Endodermal cell (in vitro differentiated cells): Measurements from ENCODE around the gene AKAP6. TPM values are rescaled to one million over a fixed set of nuclear protein-coding genes. Genes with fewer than 3 reads are reported as not detected.

ENCODE experiments used
- DNase-seq: peaks from one replicate; pipeline ENCODE4 v3.0.0-alpha.2; 2017
- H3K27ac ChIP-seq: 2 replicates; pipeline ENCODE4 v1.5.1; 2013; ENCODE audit warnings: mild to moderate bottlenecking, low read depth, low read length, moderate library complexity
- H3K27me3 ChIP-seq: 2 replicates; pipeline ENCODE4 v1.6.1; 2013; ENCODE audit warnings: mild to moderate bottlenecking, low read length, moderate library complexity; ENCODE audit not compliant: insufficient read depth, control insufficient read depth, poor library complexity, severe bottlenecking
- H3K36me3 ChIP-seq: 2 replicates; pipeline ENCODE4 v1.7.0; 2013; ENCODE audit warnings: mild to moderate bottlenecking, low read length, moderate library complexity; ENCODE audit not compliant: control insufficient read depth, insufficient read depth
- H3K4me1 ChIP-seq: one replicate; pipeline ENCODE4 v1.7.0; 2013; ENCODE audit warnings: low read length; ENCODE audit not compliant: control insufficient read depth, insufficient read depth
- H3K4me3 ChIP-seq: 2 replicates; pipeline ENCODE4 v1.5.1; 2013; ENCODE audit warnings: mild to moderate bottlenecking, low read length, moderate library complexity
- H3K9ac ChIP-seq: 2 replicates; pipeline ENCODE4 v1.6.1; 2013; ENCODE audit warnings: mild to moderate bottlenecking, low read length, moderate library complexity; ENCODE audit not compliant: poor library complexity, severe bottlenecking; ENCODE audit errors: extremely low read depth
- H3K9me3 ChIP-seq: 2 replicates; pipeline ENCODE4 v1.6.1; 2013; ENCODE audit warnings: mild to moderate bottlenecking, low read length, moderate library complexity; ENCODE audit not compliant: control insufficient read depth
- H3K27ac Mint-ChIP-seq: 2 replicates; pipeline ENCODE4 v1.8.0; 2020; ENCODE audit warnings: mixed read lengths
- H3K27me3 Mint-ChIP-seq: 2 replicates; pipeline ENCODE4 v1.8.0; 2021; ENCODE audit warnings: mild to moderate bottlenecking, mixed read lengths; ENCODE audit not compliant: insufficient read depth
- H3K36me3 Mint-ChIP-seq: 2 replicates; pipeline ENCODE4 v1.8.0; 2020; ENCODE audit warnings: low read depth, mixed read lengths
- H3K4me1 Mint-ChIP-seq: 2 replicates; pipeline ENCODE4 v1.8.0; 2020; ENCODE audit warnings: mixed read lengths
- H3K4me3 Mint-ChIP-seq: 2 replicates; pipeline ENCODE4 v1.8.0; 2020; ENCODE audit warnings: mild to moderate bottlenecking, moderate library complexity, mixed read lengths
- H3K9me3 Mint-ChIP-seq: 2 replicates; pipeline ENCODE4 v1.8.0; 2020; ENCODE audit warnings: mild to moderate bottlenecking, mixed read lengths
- CTCF ChIP-seq: fragments of 200-600 bp; sonication (generic); conservative IDR thresholded peaks from 2 replicates; pipeline ENCODE4 v1.5.0; 2021; ENCODE audit warnings: antibody characterized with exemption, mild to moderate bottlenecking
- WGBS, 2 experiments: methylation state at CpG; one replicate each; pipeline versions ENCODE4 v1.1.5 to v1.1.7; 2013; ENCODE audit warnings: missing lambda C conversion rate in 2 of 2, mixed read lengths in 1 of 2; ENCODE audit not compliant: insufficient coverage in 1 of 2, insufficient read length in 1 of 2; 5-methylcytosine and 5-hydroxymethylcytosine counted together
- total RNA-seq, 2 donors: library from RNA; stranded (reverse); fragmentation: NEBNext Ultra II Directional in 1 of 2; extraction: Animal tissue kit (Norgen Biotek cat#: 25700) in 1 of 2; gene quantifications; 2 replicates in 1 of 2; 3 replicates in 1 of 2; pipeline ENCODE4 v1.2.1, GENCODE V29; 2021

The AKAP6 gene
- total RNA-seq, 2 donors from 2014 or later: 4.3 to 5.0 TPM

- H3K4me1 Mint-ChIP-seq: no peaks in the 10 kb centered on the region
- H3K36me3 ChIP-seq: no peaks in the 10 kb centered on the region
- H3K4me3 Mint-ChIP-seq: no peak overlapping the region
- H3K9me3 ChIP-seq: no peaks in the 10 kb centered on the region
- no peak overlapping the region for H3K27ac Mint-ChIP-seq
- 86 to 88% methylated on average over 1 to 3 of the region's 3 CpGs for WGBS, 2 experiments
- DNase-seq: peak; percentile 58
- H3K9me3 Mint-ChIP-seq: no peaks in the 10 kb centered on the region
- no peak overlapping the region for H3K9ac ChIP-seq
- no peaks in the 10 kb centered on the region for H3K4me1 ChIP-seq
- no peak overlapping the region for H3K4me3 ChIP-seq
- no peak overlapping the region for H3K27ac ChIP-seq
- no peak for TF ChIP-seq CTCF
- no peaks in the 10 kb centered on the region for H3K27me3 Mint-ChIP-seq
- H3K36me3 Mint-ChIP-seq: no peaks in the 10 kb centered on the region
- H3K27me3 ChIP-seq: no peaks in the 10 kb centered on the region
Measured at GRCh38 chr14:32473464-32473855, 144.4 kb downstream of the AKAP6 start.

GRCh38 chr14:32474478-32475195 lies 145.5 kb downstream of the AKAP6 start:
- H3K27ac Mint-ChIP-seq: no peak overlapping the region

GRCh38 chr14:32476532-32476931 lies 147.4 kb downstream of the AKAP6 start:
- Mint-ChIP-seq H3K27me3 (no peaks in the 10 kb centered on the region), H3K36me3 (no peaks in the 10 kb centered on the region), H3K4me1 (no peaks in the 10 kb centered on the region), H3K9me3 (no peaks in the 10 kb centered on the region), H3K27ac (no peak overlapping the region), H3K4me3 (no peak overlapping the region)
- Histone ChIP-seq H3K4me3 (no peak overlapping the region), H3K9ac (no peak overlapping the region), H3K4me1 (no peaks in the 10 kb centered on the region), H3K9me3 (no peaks in the 10 kb centered on the region), H3K27me3 (no peaks in the 10 kb centered on the region), H3K27ac (no peak overlapping the region), H3K36me3 (no peaks in the 10 kb centered on the region)
- WGBS, 2 experiments: 84 to 100% methylated on average over 1 to 4 of the region's 4 CpGs
- DNase-seq: no peak
- TF ChIP-seq CTCF: no peak

More at GRCh38 chr14:32474478-32475195, 145.5 kb downstream of the AKAP6 start:
- H3K9me3 Mint-ChIP-seq: no peaks in the 10 kb centered on the region
- no peak overlapping the region for H3K4me3 Mint-ChIP-seq
- WGBS, 2 experiments: 89 to 94% methylated on average over 1 to 5 of the region's 5 CpGs
- no peaks in the 10 kb centered on the region for H3K36me3 Mint-ChIP-seq
- H3K9me3 ChIP-seq: no peaks in the 10 kb centered on the region
- H3K27me3 ChIP-seq: no peaks in the 10 kb centered on the region
- no peaks in the 10 kb centered on the region for H3K4me1 ChIP-seq
- H3K4me3 ChIP-seq: no peak overlapping the region
- no peaks in the 10 kb centered on the region for H3K27me3 Mint-ChIP-seq
- no peaks in the 10 kb centered on the region for H3K36me3 ChIP-seq
- no peak for TF ChIP-seq CTCF
- no peak overlapping the region for H3K9ac ChIP-seq
- H3K4me1 Mint-ChIP-seq: no peaks in the 10 kb centered on the region
- H3K27ac ChIP-seq: no peak overlapping the region
- DNase-seq: no peak
